ENCODE measurements around the gene SLC38A2.

- TF ChIP-seq, protein P1, sequence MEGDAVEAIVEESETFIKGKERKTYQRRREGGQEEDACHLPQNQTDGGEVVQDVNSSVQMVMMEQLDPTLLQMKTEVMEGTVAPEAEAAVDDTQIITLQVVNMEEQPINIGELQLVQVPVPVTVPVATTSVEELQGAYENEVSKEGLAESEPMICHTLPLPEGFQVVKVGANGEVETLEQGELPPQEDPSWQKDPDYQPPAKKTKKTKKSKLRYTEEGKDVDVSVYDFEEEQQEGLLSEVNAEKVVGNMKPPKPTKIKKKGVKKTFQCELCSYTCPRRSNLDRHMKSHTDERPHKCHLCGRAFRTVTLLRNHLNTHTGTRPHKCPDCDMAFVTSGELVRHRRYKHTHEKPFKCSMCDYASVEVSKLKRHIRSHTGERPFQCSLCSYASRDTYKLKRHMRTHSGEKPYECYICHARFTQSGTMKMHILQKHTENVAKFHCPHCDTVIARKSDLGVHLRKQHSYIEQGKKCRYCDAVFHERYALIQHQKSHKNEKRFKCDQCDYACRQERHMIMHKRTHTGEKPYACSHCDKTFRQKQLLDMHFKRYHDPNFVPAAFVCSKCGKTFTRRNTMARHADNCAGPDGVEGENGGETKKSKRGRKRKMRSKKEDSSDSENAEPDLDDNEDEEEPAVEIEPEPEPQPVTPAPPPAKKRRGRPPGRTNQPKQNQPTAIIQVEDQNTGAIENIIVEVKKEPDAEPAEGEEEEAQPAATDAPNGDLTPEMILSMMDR (IDR thresholded peaks at IDR 0.05): no peak
- no peak for TF ChIP-seq POLR2A (IDR thresholded peaks at IDR 0.05)
Measured at GRCh38 chr12:46370380-46370734, 2.2 kb downstream of the SLC38A2 start.

Data from esophagus squamous epithelium (tissue), 4 donors.